Neural crest cell (in vitro differentiated cells): ENCODE results near the gene GNAO1. TPM values are rescaled to one million over a fixed set of nuclear protein-coding genes. Genes with fewer than 3 reads are reported as not detected.

Experiments used
- DNase-seq: peaks from one replicate; pipeline ENCODE4 v3.0.0; 2021; ENCODE audit warnings: low read depth, mixed read lengths, low spot score
- H3K27ac Mint-ChIP-seq: one replicate; pipeline ENCODE4 v1.8.0; 2021; ENCODE audit warnings: mild to moderate bottlenecking, mixed read lengths; ENCODE audit not compliant: unreplicated experiment
- H3K27me3 Mint-ChIP-seq: 2 replicates; pipeline ENCODE4 v1.8.0; 2021; ENCODE audit warnings: low read depth, mild to moderate bottlenecking, mixed read lengths
- H3K36me3 Mint-ChIP-seq: 2 replicates; pipeline ENCODE4 v1.8.0; 2021; ENCODE audit warnings: low read depth, mild to moderate bottlenecking, mixed read lengths
- H3K4me1 Mint-ChIP-seq: 2 replicates; pipeline ENCODE4 v1.8.0; 2021; ENCODE audit warnings: mixed read lengths
- H3K4me3 Mint-ChIP-seq: one replicate; pipeline ENCODE4 v1.8.0; 2021; ENCODE audit warnings: mild to moderate bottlenecking, mixed read lengths
- H3K9me3 Mint-ChIP-seq: 2 replicates; pipeline ENCODE4 v1.8.0; 2021; ENCODE audit warnings: mixed read lengths
- total RNA-seq: library from RNA; stranded (reverse); gene quantifications from 2 replicates; pipeline ENCODE4 v1.2.1, GENCODE V29; 2021
- TF ChIP-seq, protein P1 (sequence below): fragments of 200-600 bp; sonication (generic); conservative IDR thresholded peaks from 2 replicates; pipeline ENCODE4 v1.5.0; 2021; ENCODE audit warnings: antibody characterized with exemption, mild to moderate bottlenecking

Gene GNAO1
- total RNA-seq, 1 donor from 2014 or later, result 22.2 TPM

DNA sequence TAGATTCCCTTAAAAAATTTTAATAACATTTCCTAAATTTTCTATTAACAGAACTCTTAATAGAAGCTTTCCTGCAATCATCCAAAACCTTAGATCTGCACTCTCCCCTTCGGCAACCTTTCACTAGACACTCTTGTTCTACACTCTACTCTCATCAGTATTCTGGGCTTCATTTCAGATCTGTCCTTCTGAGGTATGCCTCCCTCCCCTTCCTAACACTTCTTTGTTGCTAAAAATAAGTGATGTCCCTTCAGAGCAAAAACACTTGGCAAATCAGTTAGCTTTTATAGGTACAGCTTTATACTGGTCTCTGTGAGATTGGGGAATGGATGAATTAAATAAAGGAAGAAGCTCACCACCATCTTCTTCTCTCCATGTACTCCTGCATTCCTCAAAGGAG lies 28.2 kb upstream of the GNAO1 start:
- Mint-ChIP-seq H3K36me3 (no peaks in the 10 kb centered on the region), H3K27me3 (peaks cover 6% of the 10 kb centered on the region), H3K4me1 (no peaks in the 10 kb centered on the region), H3K9me3 (no peaks in the 10 kb centered on the region), H3K4me3 (no peak overlapping the region), H3K27ac (no peak overlapping the region)
- DNase-seq, result no peak
- TF ChIP-seq, protein P1, sequence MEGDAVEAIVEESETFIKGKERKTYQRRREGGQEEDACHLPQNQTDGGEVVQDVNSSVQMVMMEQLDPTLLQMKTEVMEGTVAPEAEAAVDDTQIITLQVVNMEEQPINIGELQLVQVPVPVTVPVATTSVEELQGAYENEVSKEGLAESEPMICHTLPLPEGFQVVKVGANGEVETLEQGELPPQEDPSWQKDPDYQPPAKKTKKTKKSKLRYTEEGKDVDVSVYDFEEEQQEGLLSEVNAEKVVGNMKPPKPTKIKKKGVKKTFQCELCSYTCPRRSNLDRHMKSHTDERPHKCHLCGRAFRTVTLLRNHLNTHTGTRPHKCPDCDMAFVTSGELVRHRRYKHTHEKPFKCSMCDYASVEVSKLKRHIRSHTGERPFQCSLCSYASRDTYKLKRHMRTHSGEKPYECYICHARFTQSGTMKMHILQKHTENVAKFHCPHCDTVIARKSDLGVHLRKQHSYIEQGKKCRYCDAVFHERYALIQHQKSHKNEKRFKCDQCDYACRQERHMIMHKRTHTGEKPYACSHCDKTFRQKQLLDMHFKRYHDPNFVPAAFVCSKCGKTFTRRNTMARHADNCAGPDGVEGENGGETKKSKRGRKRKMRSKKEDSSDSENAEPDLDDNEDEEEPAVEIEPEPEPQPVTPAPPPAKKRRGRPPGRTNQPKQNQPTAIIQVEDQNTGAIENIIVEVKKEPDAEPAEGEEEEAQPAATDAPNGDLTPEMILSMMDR, result no peak

DNA sequence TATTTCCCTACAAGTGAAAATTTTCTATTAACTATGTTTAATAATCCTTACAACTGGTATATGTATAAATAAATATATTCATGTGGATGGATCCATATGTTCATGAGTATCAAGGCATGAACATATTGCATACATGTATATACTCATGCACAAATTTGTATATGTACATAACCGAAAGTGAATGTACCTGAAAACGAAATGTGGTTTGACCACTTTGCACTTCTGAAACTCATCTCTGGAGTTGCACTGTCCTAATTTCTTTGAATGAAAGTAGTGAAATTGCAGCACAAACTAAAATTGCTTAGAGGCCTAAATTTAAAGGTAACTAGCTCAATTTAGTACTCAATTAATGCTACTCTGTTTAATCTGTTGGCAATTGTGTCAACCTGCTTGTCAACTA lies 27.4 kb upstream of the GNAO1 start:
- no peak for DNase-seq
- H3K27ac Mint-ChIP-seq, result no peak overlapping the region
- no peak overlapping the region for H3K4me3 Mint-ChIP-seq
- no peaks in the 10 kb centered on the region for H3K36me3 Mint-ChIP-seq
- no peaks in the 10 kb centered on the region for H3K4me1 Mint-ChIP-seq
- TF ChIP-seq, protein P1, result no peak
- H3K9me3 Mint-ChIP-seq, result no peaks in the 10 kb centered on the region
- peaks cover 6% of the 10 kb centered on the region for H3K27me3 Mint-ChIP-seq

DNA sequence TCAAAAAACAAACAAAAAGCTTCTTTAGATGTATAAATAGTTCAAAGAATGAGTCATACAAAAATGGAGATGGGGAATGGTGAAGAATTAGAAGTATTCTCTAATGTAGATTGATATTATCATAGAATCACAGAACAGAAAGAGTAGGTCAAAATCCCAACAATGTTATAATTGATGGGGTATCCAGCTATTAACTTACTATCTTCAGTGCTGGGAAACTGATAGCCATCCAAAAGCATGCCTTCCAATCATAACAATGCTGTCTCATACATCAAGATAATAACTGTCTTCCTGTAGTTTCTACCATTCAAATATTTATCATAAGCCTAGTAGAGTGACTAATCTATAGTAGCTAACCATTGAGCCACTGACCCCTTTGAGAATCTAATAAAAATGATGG lies 26.7 kb upstream of the GNAO1 start:
- no peak for DNase-seq
- Mint-ChIP-seq H3K27ac (no peak overlapping the region), H3K4me3 (no peak overlapping the region), H3K4me1 (no peaks in the 10 kb centered on the region), H3K36me3 (no peaks in the 10 kb centered on the region), H3K9me3 (no peaks in the 10 kb centered on the region), H3K27me3 (peaks cover 6% of the 10 kb centered on the region)
- TF ChIP-seq, protein P1, result no peak

DNA sequence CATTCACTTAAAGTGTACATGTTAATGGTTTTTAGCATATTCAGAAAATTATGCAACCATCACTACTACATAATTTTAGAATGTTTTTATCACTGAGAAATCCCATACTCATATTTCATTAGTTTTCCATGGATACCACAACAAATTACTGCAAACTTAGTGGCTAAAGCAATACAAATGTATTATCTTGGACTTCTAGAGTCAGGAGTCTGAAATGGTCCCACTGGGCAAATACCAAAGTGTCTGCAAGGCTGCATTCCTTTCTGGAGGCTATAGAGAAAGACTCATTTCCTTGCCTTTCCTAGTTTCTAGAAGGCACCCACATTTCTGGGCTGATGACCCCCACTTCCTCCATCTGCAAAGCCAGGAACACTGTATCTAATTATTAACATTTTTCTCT lies 16.9 kb upstream of the GNAO1 start:
- H3K4me1 Mint-ChIP-seq, result no peaks in the 10 kb centered on the region
- no peak for DNase-seq
- TF ChIP-seq, protein P1, result no peak
- H3K36me3 Mint-ChIP-seq, result peaks cover 3% of the 10 kb centered on the region
- peaks cover 5% of the 10 kb centered on the region for H3K9me3 Mint-ChIP-seq
- H3K4me3 Mint-ChIP-seq, result no peak overlapping the region
- no peak overlapping the region for H3K27ac Mint-ChIP-seq
- H3K27me3 Mint-ChIP-seq, result peaks cover 16% of the 10 kb centered on the region

DNA sequence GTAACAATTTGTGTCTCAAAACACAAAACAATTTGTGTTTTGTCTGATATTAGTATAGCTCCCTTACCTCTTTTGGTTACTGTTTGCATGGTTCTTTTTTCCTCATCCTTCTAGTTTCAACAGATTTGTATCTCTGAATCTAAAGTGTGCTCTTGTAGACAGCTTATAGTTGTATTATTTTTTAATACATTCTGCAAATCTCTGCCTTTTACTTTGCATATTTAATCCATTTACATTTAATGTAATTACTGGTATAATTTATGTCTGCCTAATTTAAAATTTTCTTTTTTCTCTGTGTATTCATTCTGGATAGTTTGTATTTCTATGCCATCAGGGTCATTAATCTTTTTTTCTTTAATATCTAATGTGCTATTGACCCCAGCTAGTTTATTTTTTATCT lies 9.9 kb upstream of the GNAO1 start:
- DNase-seq, result no peak
- H3K36me3 Mint-ChIP-seq, result peaks cover 2% of the 10 kb centered on the region
- TF ChIP-seq, protein P1, result no peak
- H3K27me3 Mint-ChIP-seq, result peaks cover 19% of the 10 kb centered on the region
- peaks cover 12% of the 10 kb centered on the region for H3K4me1 Mint-ChIP-seq
- no peak overlapping the region for H3K4me3 Mint-ChIP-seq
- no peak overlapping the region for H3K27ac Mint-ChIP-seq
- H3K9me3 Mint-ChIP-seq, result peaks cover 8% of the 10 kb centered on the region

DNA sequence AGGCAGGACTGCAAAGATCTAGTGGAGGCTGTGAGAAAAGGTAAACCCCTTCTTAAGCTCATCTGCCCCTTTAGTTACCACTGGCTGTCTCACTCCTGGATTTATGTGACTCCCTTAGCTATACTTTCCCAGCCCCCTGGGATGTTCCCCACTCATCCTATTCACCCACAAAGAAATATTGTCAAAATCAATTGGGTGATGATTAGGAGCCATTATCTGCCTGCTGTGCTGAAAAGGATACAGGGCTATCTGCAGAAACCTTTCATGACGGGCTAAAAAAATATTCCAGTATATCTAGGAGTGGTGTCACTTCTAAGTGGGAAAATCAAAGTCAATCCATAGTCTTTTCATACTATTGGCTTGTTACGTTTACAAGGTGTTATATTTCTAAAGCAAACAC lies 8.0 kb upstream of the GNAO1 start:
- H3K27ac Mint-ChIP-seq, result no peak overlapping the region
- peaks cover 32% of the 10 kb centered on the region for H3K27me3 Mint-ChIP-seq
- peaks cover 12% of the 10 kb centered on the region for H3K4me1 Mint-ChIP-seq
- DNase-seq, result no peak
- peaks cover 2% of the 10 kb centered on the region for H3K36me3 Mint-ChIP-seq
- peaks cover 5% of the 10 kb centered on the region for H3K9me3 Mint-ChIP-seq
- TF ChIP-seq, protein P1, result no peak
- no peak overlapping the region for H3K4me3 Mint-ChIP-seq
